ENCODE results near the gene RIPOR2.
A peak's percentile ranks its signal among the peaks of the same experiment; 100 is the strongest.
"Not testable (repeated sequence)": the region's sequence is repeated elsewhere in the genome, so short reads cannot be mapped to it uniquely, and the experiment has no call there.

RIPOR2 gene

DNA sequence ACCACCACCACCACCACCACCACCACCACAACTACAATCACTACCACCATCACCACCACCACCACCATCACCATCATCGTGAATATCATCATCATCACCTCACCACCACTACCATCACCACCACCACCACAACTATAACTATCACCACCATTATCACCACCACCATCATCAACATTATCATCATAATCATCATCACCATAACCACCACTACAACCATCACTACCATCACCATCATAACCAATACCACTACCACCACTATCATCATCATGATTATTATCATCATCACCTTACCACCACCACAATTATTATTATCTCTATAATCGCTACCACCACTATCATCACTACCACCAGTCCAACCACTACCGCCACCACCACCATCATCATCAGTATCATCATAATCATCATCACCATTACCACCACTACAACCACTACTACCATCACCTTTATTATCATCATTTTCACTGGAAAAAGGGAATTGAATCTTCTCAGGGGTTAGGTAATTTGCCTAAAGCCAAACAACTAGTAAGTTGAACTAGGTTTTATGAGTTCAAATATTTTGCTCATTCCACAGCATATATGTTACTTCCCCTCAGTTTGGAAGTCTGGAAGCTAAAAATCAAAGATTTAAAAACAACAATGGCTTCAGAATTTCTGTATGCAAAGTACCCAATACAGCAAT, 8.3 kb downstream of the RIPOR2 start:
- Mint-ChIP-seq H3K27ac (peak overlapping the region; percentile 95), H3K9me3 (peaks cover 4% of the 10 kb centered on the region)

GRCh38 chr6:24926647-24927046, 9.1 kb downstream of the RIPOR2 start:
- Mint-ChIP-seq H3K27ac (peak overlapping the region; percentile 95), H3K36me3 (peaks cover 42% of the 10 kb centered on the region), H3K4me1 (peaks cover 42% of the 10 kb centered on the region), H3K4me3 (peak overlapping the region; percentile 82)
- not testable (repeated sequence) for ATAC-seq (ENCODE audit: low read depth); DNase-seq (ENCODE audit: low spot score in 2 of 2); H3K27me3 Mint-ChIP-seq; H3K9me3 Mint-ChIP-seq

More for the DNA sequence above, 8.3 kb downstream of the RIPOR2 start:
- Mint-ChIP-seq H3K4me3 (peak overlapping the region; percentile 91), H3K27me3 (no peaks in the 10 kb centered on the region), H3K4me1 (peaks cover 43% of the 10 kb centered on the region), H3K36me3 (peaks cover 48% of the 10 kb centered on the region)
- ATAC-seq (ENCODE audit: low read depth) (peak; percentile 5), DNase-seq (ENCODE audit: low spot score in 2 of 2) (no peak)

DNA sequence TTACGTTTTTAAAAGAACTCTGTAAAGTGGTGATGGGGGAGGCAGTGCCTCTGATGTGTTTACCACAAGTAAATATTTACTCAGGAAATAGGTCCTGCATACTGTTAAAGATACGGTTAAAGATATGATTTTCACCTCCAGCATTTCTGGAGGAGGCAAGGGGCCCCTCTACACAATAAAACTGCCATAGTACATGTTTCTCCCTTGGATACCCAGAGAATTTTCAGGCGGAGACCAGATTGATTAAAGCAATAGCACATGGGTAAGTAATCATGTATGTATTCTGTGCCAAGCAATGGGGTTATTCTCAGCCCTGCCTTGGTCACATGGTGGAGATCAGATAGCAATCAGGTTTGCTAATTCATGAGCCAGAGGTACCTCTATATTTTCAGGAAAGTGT, 9.6 kb downstream of the RIPOR2 start:
- Mint-ChIP-seq H3K9me3 (peaks cover 4% of the 10 kb centered on the region), H3K4me1 (peaks cover 46% of the 10 kb centered on the region), H3K4me3 (peak overlapping the region; percentile 82), H3K27me3 (no peaks in the 10 kb centered on the region), H3K36me3 (peaks cover 41% of the 10 kb centered on the region), H3K27ac (peak overlapping the region; percentile 95)
- DNase-seq (ENCODE audit: low spot score in 2 of 2): no peak
- ATAC-seq (ENCODE audit: low read depth): no peak

DNA sequence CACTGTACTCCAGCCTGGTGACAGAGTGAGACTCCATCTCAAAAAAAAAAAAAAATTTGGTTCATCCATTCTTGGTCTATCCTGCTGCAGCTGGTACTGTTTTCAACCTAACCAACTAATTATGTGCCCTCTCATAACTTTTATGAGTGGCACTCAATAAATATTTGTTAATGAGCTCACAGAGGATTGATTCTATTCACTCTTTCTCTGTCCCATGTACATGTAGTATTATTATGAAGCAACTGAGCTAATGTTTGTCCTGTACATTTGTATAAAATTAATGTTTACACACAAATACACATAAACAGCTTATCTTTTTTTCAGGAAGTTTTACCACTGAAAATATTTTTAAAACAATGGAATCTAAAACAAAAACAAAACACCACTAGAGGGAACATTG, 10.1 kb downstream of the RIPOR2 start:
- H3K27ac Mint-ChIP-seq: peak overlapping the region; percentile 95

DNA sequence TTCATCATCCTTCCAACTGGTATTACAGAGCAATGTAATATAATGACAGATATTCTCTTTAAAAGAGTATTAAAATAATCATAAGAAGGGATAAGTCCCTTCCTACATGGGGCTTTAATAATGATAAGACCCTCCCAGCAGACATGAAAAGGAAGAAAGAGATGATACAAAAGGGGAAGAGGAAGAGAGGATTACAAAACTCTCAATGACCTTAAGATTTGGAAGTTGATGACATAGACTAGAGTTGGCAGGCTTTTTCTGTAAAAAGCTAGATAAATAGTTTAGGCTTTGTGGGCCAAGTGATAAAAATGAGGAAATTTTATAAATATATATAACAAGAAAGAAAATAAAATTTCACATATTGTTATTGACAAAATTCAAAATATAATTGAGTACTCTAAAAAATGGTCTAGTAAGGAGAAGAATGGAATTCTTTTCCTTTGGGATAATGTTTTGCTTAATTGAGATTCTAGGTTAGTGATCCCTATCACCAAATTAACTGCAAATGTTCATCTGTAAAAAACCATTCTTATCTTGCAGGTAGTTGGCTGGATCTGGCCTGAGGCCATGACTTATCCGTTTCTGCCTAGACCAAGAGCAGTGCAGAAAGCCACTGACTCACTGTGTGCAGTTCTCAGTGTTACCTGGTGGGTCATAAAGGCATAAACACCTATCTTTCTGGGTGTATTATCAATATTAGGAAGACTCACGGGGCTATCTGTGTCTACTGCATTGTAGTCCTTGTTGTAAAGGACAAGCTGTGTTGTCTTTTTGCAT, 11.0 kb downstream of the RIPOR2 start:
- no peak for DNase-seq (ENCODE audit: low spot score in 2 of 2)
- H3K9me3 Mint-ChIP-seq: peaks cover 4% of the 10 kb centered on the region
- ATAC-seq (ENCODE audit: low read depth): peak; percentile 31
- peaks cover 44% of the 10 kb centered on the region for H3K36me3 Mint-ChIP-seq
- peak overlapping the region; percentile 95 for H3K27ac Mint-ChIP-seq
- peaks cover 57% of the 10 kb centered on the region for H3K4me1 Mint-ChIP-seq
- H3K4me3 Mint-ChIP-seq: peak overlapping the region; percentile 73
- H3K27me3 Mint-ChIP-seq: no peaks in the 10 kb centered on the region

More for the DNA sequence above, 10.1 kb downstream of the RIPOR2 start:
- Mint-ChIP-seq H3K4me3 (peak overlapping the region; percentile 46), H3K9me3 (peaks cover 4% of the 10 kb centered on the region), H3K4me1 (peaks cover 52% of the 10 kb centered on the region), H3K27me3 (no peaks in the 10 kb centered on the region), H3K36me3 (peaks cover 43% of the 10 kb centered on the region)
- ATAC-seq (ENCODE audit: low read depth) (no peak), DNase-seq (ENCODE audit: low spot score in 2 of 2) (no peak)

DNA sequence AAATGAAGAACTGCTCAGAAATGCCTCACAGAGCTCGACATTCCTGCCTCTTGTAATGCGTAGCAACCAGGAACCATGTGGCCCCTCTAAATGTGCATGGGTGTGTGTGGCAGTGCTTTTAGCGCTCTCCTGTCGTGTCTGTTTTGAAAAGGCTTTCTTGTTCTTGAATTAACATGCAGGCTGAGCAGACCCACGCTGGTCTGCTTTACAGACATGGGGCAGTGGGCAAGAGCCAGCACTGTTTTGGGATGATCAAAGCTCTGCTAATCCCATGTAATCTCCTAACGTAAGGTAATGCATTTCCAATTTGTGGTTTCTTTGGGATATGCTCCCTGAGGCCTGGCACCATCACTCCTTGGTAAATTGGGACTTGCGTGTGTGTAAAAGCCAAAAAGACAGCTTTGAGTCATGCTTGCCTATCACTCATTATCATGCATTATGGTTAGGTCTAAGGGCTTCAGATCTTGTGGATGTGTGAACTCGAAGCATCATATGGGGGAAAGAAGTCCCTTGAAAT, 11.8 kb downstream of the RIPOR2 start:
- Mint-ChIP-seq H3K4me3 (peak overlapping the region; percentile 63), H3K36me3 (peaks cover 46% of the 10 kb centered on the region), H3K27ac (peak overlapping the region; percentile 95), H3K27me3 (no peaks in the 10 kb centered on the region), H3K4me1 (peaks cover 62% of the 10 kb centered on the region), H3K9me3 (peaks cover 4% of the 10 kb centered on the region)
- DNase-seq (ENCODE audit: low spot score in 2 of 2) (no peak), ATAC-seq (ENCODE audit: low read depth) (no peak)

- H3K9me3 Mint-ChIP-seq: peaks cover 4% of the 10 kb centered on the region
- peak overlapping the region; percentile 83 for H3K27ac Mint-ChIP-seq
Measured at GRCh38 chr6:24922814-24923213, 12.9 kb downstream of the RIPOR2 start.

DNA sequence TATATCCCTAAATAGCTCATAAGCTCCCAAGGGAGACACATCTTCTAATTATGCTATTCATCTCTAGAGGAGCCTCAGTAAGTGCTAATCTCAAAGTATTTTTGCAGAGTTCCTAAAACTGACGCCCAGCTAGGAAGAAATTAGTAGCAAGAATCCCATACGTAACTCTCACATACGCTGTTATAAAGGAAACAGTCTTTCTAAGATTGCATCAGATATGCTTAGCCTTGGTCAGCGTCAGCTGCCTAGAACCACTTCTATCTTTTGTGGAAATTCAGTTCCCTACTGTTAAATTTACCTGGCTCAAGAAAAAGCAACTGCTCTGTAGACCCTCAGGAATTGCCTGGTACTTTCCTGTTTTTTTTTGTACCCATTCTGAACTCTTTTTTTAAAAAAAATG, 13.6 kb downstream of the RIPOR2 start:
- Mint-ChIP-seq H3K27ac (peak overlapping the region; percentile 83), H3K9me3 (peaks cover under 1% of the 10 kb centered on the region), H3K27me3 (no peaks in the 10 kb centered on the region), H3K36me3 (peaks cover 46% of the 10 kb centered on the region), H3K4me1 (peaks cover 70% of the 10 kb centered on the region), H3K4me3 (peak overlapping the region; percentile 57)
- ATAC-seq (ENCODE audit: low read depth) (no peak), DNase-seq (ENCODE audit: low spot score in 2 of 2) (no peak)

More at GRCh38 chr6:24922814-24923213, 12.9 kb downstream of the RIPOR2 start:
- no peaks in the 10 kb centered on the region for H3K27me3 Mint-ChIP-seq
- ATAC-seq (ENCODE audit: low read depth): no peak
- H3K4me3 Mint-ChIP-seq: peak overlapping the region; percentile 57
- no peak for DNase-seq (ENCODE audit: low spot score in 2 of 2)
- H3K4me1 Mint-ChIP-seq: peaks cover 72% of the 10 kb centered on the region
- H3K36me3 Mint-ChIP-seq: peaks cover 49% of the 10 kb centered on the region

DNA sequence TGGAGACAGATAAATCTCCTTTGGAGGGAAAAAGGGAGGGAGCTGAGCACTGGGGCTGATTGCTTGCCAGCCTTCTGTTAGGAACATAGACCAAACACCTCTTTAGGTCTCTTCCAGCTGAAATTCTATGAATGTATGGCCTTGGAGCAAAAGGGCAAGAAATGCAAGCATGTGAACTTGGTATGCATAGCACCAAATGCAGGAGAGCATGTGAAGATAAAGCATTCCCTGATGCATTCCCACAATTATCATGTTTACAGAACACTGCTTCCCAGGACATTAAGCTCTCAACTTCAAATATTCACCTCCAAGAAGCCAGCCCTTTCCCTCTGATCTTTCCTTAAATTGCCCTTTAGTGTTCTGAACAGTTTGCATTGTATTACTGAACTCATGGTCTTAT, 15.6 kb downstream of the RIPOR2 start:
- peaks cover 71% of the 10 kb centered on the region for H3K4me1 Mint-ChIP-seq
- peak overlapping the region; percentile 72 for H3K4me3 Mint-ChIP-seq
- ATAC-seq (ENCODE audit: low read depth) (no peak), DNase-seq (ENCODE audit: low spot score in 2 of 2) (no peak)
- H3K27me3 Mint-ChIP-seq: no peaks in the 10 kb centered on the region
- H3K27ac Mint-ChIP-seq: peak overlapping the region; percentile 83
- peaks cover 46% of the 10 kb centered on the region for H3K36me3 Mint-ChIP-seq
- H3K9me3 Mint-ChIP-seq: no peaks in the 10 kb centered on the region

GRCh38 chr6:24919056-24919892, 16.5 kb downstream of the RIPOR2 start:
- DNase-seq (ENCODE audit: low spot score in 2 of 2): no peak
- Mint-ChIP-seq H3K4me1 (peaks cover 74% of the 10 kb centered on the region), H3K27me3 (no peaks in the 10 kb centered on the region), H3K36me3 (peaks cover 47% of the 10 kb centered on the region), H3K9me3 (no peaks in the 10 kb centered on the region), H3K27ac (peak overlapping the region; percentile 83), H3K4me3 (peak overlapping the region; percentile 72)
- peak; percentile 73 for ATAC-seq (ENCODE audit: low read depth)

DNA sequence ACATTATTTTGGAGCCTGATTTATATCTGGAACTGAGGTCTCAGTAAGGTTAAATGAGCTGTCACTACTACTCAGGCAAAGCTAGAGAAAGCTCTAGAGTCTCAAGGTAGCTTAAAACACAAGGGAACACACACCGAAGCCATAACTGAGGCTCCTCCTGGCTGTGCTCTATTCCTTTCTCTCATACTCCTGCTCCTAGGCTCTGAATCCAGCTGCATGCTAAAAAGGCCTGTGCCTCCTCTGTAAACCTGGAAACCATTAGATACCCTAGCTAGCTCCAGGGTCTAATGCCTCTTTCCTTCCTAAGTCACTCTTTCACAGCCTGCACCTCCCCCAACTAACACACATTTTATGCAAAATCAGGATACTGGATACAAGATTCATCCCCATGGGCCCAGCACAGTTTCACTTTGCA, 17.1 kb downstream of the RIPOR2 start:
- Mint-ChIP-seq H3K9me3 (no peaks in the 10 kb centered on the region), H3K36me3 (peaks cover 44% of the 10 kb centered on the region), H3K4me1 (peaks cover 73% of the 10 kb centered on the region), H3K27ac (peak overlapping the region; percentile 83), H3K4me3 (peak overlapping the region; percentile 72), H3K27me3 (no peaks in the 10 kb centered on the region)
- ATAC-seq (ENCODE audit: low read depth): no peak
- DNase-seq (ENCODE audit: low spot score in 2 of 2): no peak

GRCh38 chr6:24916496-24916895, 19.3 kb downstream of the RIPOR2 start:
- peaks cover 86% of the 10 kb centered on the region for H3K4me1 Mint-ChIP-seq
- no peaks in the 10 kb centered on the region for H3K27me3 Mint-ChIP-seq
- no peak for DNase-seq (ENCODE audit: low spot score in 2 of 2)
- no peaks in the 10 kb centered on the region for H3K9me3 Mint-ChIP-seq
- peaks cover 53% of the 10 kb centered on the region for H3K36me3 Mint-ChIP-seq
- no peak for ATAC-seq (ENCODE audit: low read depth)
- H3K4me3 Mint-ChIP-seq: peak overlapping the region; percentile 46
- H3K27ac Mint-ChIP-seq: peak overlapping the region; percentile 98

- H3K9me3 Mint-ChIP-seq: no peaks in the 10 kb centered on the region
- H3K4me1 Mint-ChIP-seq: peaks cover 84% of the 10 kb centered on the region
- no peaks in the 10 kb centered on the region for H3K27me3 Mint-ChIP-seq
- peak overlapping the region; percentile 57 for H3K4me3 Mint-ChIP-seq
- DNase-seq (ENCODE audit: low spot score in 2 of 2) (no peak), ATAC-seq (ENCODE audit: low read depth) (no peak)
- H3K27ac Mint-ChIP-seq: peak overlapping the region; percentile 98
- peaks cover 52% of the 10 kb centered on the region for H3K36me3 Mint-ChIP-seq
Measured at GRCh38 chr6:24915641-24916040, 20.1 kb downstream of the RIPOR2 start.

All from memory B cell (primary cell).